IPS-20b (cell line): ENCODE measurements around the gene SYNDIG1.

Experiments used
- H3K27ac ChIP-seq: one replicate; pipeline ENCODE4 v1.5.1; 2013; ENCODE audit warnings: low read length
- H3K27me3 ChIP-seq: 2 replicates; pipeline ENCODE4 v1.6.1; 2013; ENCODE audit warnings: mild to moderate bottlenecking, low read length, inconsistent platforms; ENCODE audit not compliant: insufficient read depth
- H3K36me3 ChIP-seq: 2 replicates; pipeline ENCODE4 v1.6.1; 2013; ENCODE audit warnings: low read depth, mild to moderate bottlenecking, inconsistent platforms, low read length, moderate library complexity; ENCODE audit not compliant: insufficient read depth
- H3K4me1 ChIP-seq: 2 replicates; pipeline ENCODE4 v1.6.1; 2013; ENCODE audit warnings: mild to moderate bottlenecking, control low read depth, inconsistent platforms, low read length, moderate library complexity; ENCODE audit not compliant: insufficient read depth
- H3K4me3 ChIP-seq: 2 replicates; pipeline ENCODE4 v1.5.1; 2013; ENCODE audit warnings: mild to moderate bottlenecking, low read length, inconsistent platforms
- H3K9ac ChIP-seq: 2 replicates; pipeline ENCODE4 v1.6.1; 2013; ENCODE audit warnings: low read depth, mild to moderate bottlenecking, inconsistent platforms, low read length, moderate library complexity
- H3K9me3 ChIP-seq: 2 replicates; pipeline ENCODE4 v1.6.1; 2013; ENCODE audit warnings: mild to moderate bottlenecking, low read depth, low read length, inconsistent platforms; ENCODE audit not compliant: insufficient read depth

Gene SYNDIG1

GRCh38 chr20:24585796-24586522 is 116.5 kb downstream of the SYNDIG1 start:
- H3K4me3 ChIP-seq: no peak overlapping the region
- no peaks in the 10 kb centered on the region for H3K4me1 ChIP-seq
- no peak overlapping the region for H3K27ac ChIP-seq
- H3K27me3 ChIP-seq: no peaks in the 10 kb centered on the region
- no peaks in the 10 kb centered on the region for H3K36me3 ChIP-seq
- no peak overlapping the region for H3K9ac ChIP-seq
- H3K9me3 ChIP-seq: no peaks in the 10 kb centered on the region

GRCh38 chr20:24586523-24586840 is 117.1 kb downstream of the SYNDIG1 start:
- H3K9me3 ChIP-seq: no peaks in the 10 kb centered on the region
- no peaks in the 10 kb centered on the region for H3K4me1 ChIP-seq

GRCh38 chr20:24587384-24588046 is 118.1 kb downstream of the SYNDIG1 start:
- Histone ChIP-seq H3K4me3 (no peak overlapping the region), H3K9me3 (no peaks in the 10 kb centered on the region), H3K27ac (no peak overlapping the region), H3K9ac (no peak overlapping the region), H3K27me3 (no peaks in the 10 kb centered on the region), H3K4me1 (no peaks in the 10 kb centered on the region), H3K36me3 (no peaks in the 10 kb centered on the region)

More at GRCh38 chr20:24586523-24586840, 117.1 kb downstream of the SYNDIG1 start:
- Histone ChIP-seq H3K27me3 (no peaks in the 10 kb centered on the region), H3K27ac (no peak overlapping the region), H3K36me3 (no peaks in the 10 kb centered on the region), H3K4me3 (no peak overlapping the region), H3K9ac (no peak overlapping the region)

GRCh38 chr20:24588047-24588635 is 118.7 kb downstream of the SYNDIG1 start:
- Histone ChIP-seq H3K4me3 (no peak overlapping the region), H3K9me3 (no peaks in the 10 kb centered on the region), H3K4me1 (no peaks in the 10 kb centered on the region)

GRCh38 chr20:24588725-24589340 is 119.4 kb downstream of the SYNDIG1 start:
- H3K9ac ChIP-seq: no peak overlapping the region
- H3K27ac ChIP-seq: no peak overlapping the region
- H3K4me1 ChIP-seq: no peaks in the 10 kb centered on the region
- no peak overlapping the region for H3K4me3 ChIP-seq
- no peaks in the 10 kb centered on the region for H3K27me3 ChIP-seq
- no peaks in the 10 kb centered on the region for H3K9me3 ChIP-seq
- H3K36me3 ChIP-seq: no peaks in the 10 kb centered on the region

More at GRCh38 chr20:24588047-24588635, 118.7 kb downstream of the SYNDIG1 start:
- Histone ChIP-seq H3K9ac (no peak overlapping the region), H3K27me3 (no peaks in the 10 kb centered on the region), H3K27ac (no peak overlapping the region), H3K36me3 (no peaks in the 10 kb centered on the region)

- H3K4me3 ChIP-seq: no peak overlapping the region
- no peaks in the 10 kb centered on the region for H3K36me3 ChIP-seq
- no peak overlapping the region for H3K9ac ChIP-seq
- H3K4me1 ChIP-seq: no peaks in the 10 kb centered on the region
- H3K9me3 ChIP-seq: no peaks in the 10 kb centered on the region
- no peaks in the 10 kb centered on the region for H3K27me3 ChIP-seq
- no peak overlapping the region for H3K27ac ChIP-seq
Measured at GRCh38 chr20:24589381-24589780, 120.0 kb downstream of the SYNDIG1 start.

GRCh38 chr20:24589815-24590177 is 120.4 kb downstream of the SYNDIG1 start:
- Histone ChIP-seq H3K4me3 (no peak overlapping the region), H3K9me3 (no peaks in the 10 kb centered on the region), H3K4me1 (no peaks in the 10 kb centered on the region), H3K9ac (no peak overlapping the region), H3K36me3 (no peaks in the 10 kb centered on the region), H3K27ac (no peak overlapping the region), H3K27me3 (no peaks in the 10 kb centered on the region)

- Histone ChIP-seq H3K4me3 (no peak overlapping the region), H3K9ac (no peak overlapping the region)
Measured at GRCh38 chr20:24590178-24590982, 121.0 kb downstream of the SYNDIG1 start.

GRCh38 chr20:24597051-24597450 is 127.6 kb downstream of the SYNDIG1 start:
- H3K9ac ChIP-seq: no peak overlapping the region
- no peak overlapping the region for H3K4me3 ChIP-seq
- H3K4me1 ChIP-seq: no peaks in the 10 kb centered on the region
- no peaks in the 10 kb centered on the region for H3K36me3 ChIP-seq
- no peaks in the 10 kb centered on the region for H3K9me3 ChIP-seq
- H3K27me3 ChIP-seq: no peaks in the 10 kb centered on the region
- H3K27ac ChIP-seq: no peak overlapping the region

More at GRCh38 chr20:24590178-24590982, 121.0 kb downstream of the SYNDIG1 start:
- no peaks in the 10 kb centered on the region for H3K36me3 ChIP-seq
- no peaks in the 10 kb centered on the region for H3K9me3 ChIP-seq
- no peak overlapping the region for H3K27ac ChIP-seq
- H3K27me3 ChIP-seq: no peaks in the 10 kb centered on the region
- H3K4me1 ChIP-seq: no peaks in the 10 kb centered on the region

GRCh38 chr20:24598346-24598745 is 128.9 kb downstream of the SYNDIG1 start:
- no peaks in the 10 kb centered on the region for H3K9me3 ChIP-seq
- no peak overlapping the region for H3K27ac ChIP-seq
- H3K9ac ChIP-seq: no peak overlapping the region
- no peaks in the 10 kb centered on the region for H3K27me3 ChIP-seq
- H3K36me3 ChIP-seq: no peaks in the 10 kb centered on the region
- H3K4me1 ChIP-seq: no peaks in the 10 kb centered on the region
- no peak overlapping the region for H3K4me3 ChIP-seq

GRCh38 chr20:24598996-24599395 is 129.6 kb downstream of the SYNDIG1 start:
- H3K27ac ChIP-seq: no peak overlapping the region
- no peaks in the 10 kb centered on the region for H3K9me3 ChIP-seq
- H3K9ac ChIP-seq: no peak overlapping the region
- no peaks in the 10 kb centered on the region for H3K36me3 ChIP-seq
- H3K4me1 ChIP-seq: no peaks in the 10 kb centered on the region
- H3K27me3 ChIP-seq: no peaks in the 10 kb centered on the region
- no peak overlapping the region for H3K4me3 ChIP-seq
